Upper lobe of left lung (tissue), 6 donors: Measurements from ENCODE around the gene ADAMTS12. TPM values are rescaled to one million over a fixed set of nuclear protein-coding genes. Genes with fewer than 3 reads are reported as not detected.

Experiments
- ATAC-seq, 2 donors: fragments of 200-7000 bp; cut with Tn5 transposase; one replicate each; pipeline ENCODE4 v1.9.1; 2022; ENCODE audit warnings: mild to moderate bottlenecking in 2 of 2, moderate library complexity in 2 of 2; ENCODE audit not compliant: low FRiP score in 2 of 2
- DNase-seq, 2 donors: peaks; one replicate each; pipeline ENCODE4 v3.0.0-alpha.2; 2019 to 2020
- H3K27ac ChIP-seq, 4 donors: fragments of 200-600 bp; sonication (generic); one replicate each; pipeline ENCODE4 v1.5.1; 2016 to 2019
- H3K27me3 ChIP-seq, 4 donors: fragments of 200-600 bp; sonication (generic); one replicate each; pipeline ENCODE4 v1.5.1; 2017 to 2019
- H3K36me3 ChIP-seq, 4 donors: fragments of 200-600 bp; sonication (generic); one replicate each; pipeline ENCODE4 v1.5.1; 2016 to 2019
- H3K4me1 ChIP-seq, 4 donors: fragments of 200-600 bp; sonication (generic); one replicate each; pipeline ENCODE4 v1.5.1; 2018 to 2019
- H3K4me3 ChIP-seq, 4 donors: fragments of 200-600 bp; sonication (generic); one replicate each; pipeline ENCODE4 v1.5.1; 2017 to 2019; ENCODE audit warnings: mild to moderate bottlenecking in 2 of 4, moderate library complexity in 1 of 4
- H3K9me3 ChIP-seq, 4 donors: fragments of 200-600 bp; sonication (generic); one replicate each; pipeline ENCODE4 v1.5.1; 2018 to 2019
- EP300 ChIP-seq, 4 donors: sonication (generic); formaldehyde crosslinking; IDR thresholded peaks; one replicate each; pipeline ENCODE4 v1.5.1; 2017; ENCODE audit warnings: antibody characterized with exemption in 4 of 4, control low read depth in 2 of 4
- POLR2A ChIP-seq, 4 donors: fragments of 450-650 bp; IDR thresholded peaks; one replicate each; pipeline ENCODE4 v1.5.1; 2016 to 2017; ENCODE audit warnings: antibody characterized with exemption in 4 of 4, mild to moderate bottlenecking in 2 of 4
- POLR2AphosphoS5 ChIP-seq, 2 donors: sonication (generic); formaldehyde crosslinking; IDR thresholded peaks; one replicate each; pipeline ENCODE4 v1.5.1; 2017; ENCODE audit warnings: antibody characterized with exemption in 2 of 2
- WGBS, 2 donors: methylation state at CpG; one replicate each; pipeline ENCODE4 v1.1.5; 2017 to 2018; 5-methylcytosine and 5-hydroxymethylcytosine counted together
- total RNA-seq, 6 donors: library from RNA; depleted of rRNA in 4 of 6; stranded (reverse); fragments of >200 nt in 4 of 6; gene quantifications; one replicate each; pipeline versions ENCODE4 v1.1.0 to v1.2.1, GENCODE V29; 2016 to 2021
- TF ChIP-seq, protein P1 (sequence below), 6 experiments: fragments of 450-650 bp in 4 of 6; fragments of 200-600 bp in 2 of 6; sonication (generic) in 2 of 6; IDR thresholded peaks; one replicate each; pipeline ENCODE4 v1.5.1; 2016 to 2019; ENCODE audit warnings: antibody characterized with exemption in 6 of 6
- donor health status: DM: no; HTN: no; CAD: no; lungs with moderate emphysema.
- donor health status: DM: no; HTN: yes; CAD: no; lungs with severe emphysema.

The ADAMTS12 gene
- total RNA-seq, 6 donors from 2014 or later, result 2.3 to 16.8 (median 7.4) TPM

DNA sequence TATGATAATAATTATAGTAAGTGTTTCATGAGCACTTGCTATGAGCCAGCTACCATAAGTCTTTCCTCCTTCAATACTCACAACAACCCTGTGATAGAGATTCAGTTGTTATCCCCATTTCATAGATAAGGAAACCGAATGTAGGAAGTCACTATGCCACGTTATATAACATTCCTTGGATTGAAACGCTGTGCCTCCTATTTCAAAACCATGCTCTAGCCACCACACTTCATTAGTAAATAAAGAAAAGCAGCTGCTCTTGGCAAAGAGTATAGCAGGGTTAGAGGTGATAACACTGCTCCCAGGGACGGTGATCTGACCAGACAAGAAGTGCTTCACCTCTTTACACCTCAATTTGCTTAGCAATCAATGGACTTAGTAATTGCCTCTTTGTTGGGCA, 5.5 kb downstream of the ADAMTS12 start:
- 45 to 53% methylated on average over 4 of the region's 4 CpGs for WGBS, 2 donors
- no peaks in the 10 kb centered on the region for H3K4me1 ChIP-seq
- no peaks in the 10 kb centered on the region for H3K36me3 ChIP-seq
- no peaks in the 10 kb centered on the region for H3K27me3 ChIP-seq
- no peak overlapping the region for H3K4me3 ChIP-seq
- DNase-seq, result no peak
- H3K27ac ChIP-seq, result no peak overlapping the region
- no peak for ATAC-seq
- no peaks in the 10 kb centered on the region for H3K9me3 ChIP-seq
- TF ChIP-seq POLR2A (IDR thresholded peaks at IDR 0.05), result no peak
- TF ChIP-seq POLR2AphosphoS5 (IDR thresholded peaks at IDR 0.05), result no peak
- no peak for TF ChIP-seq EP300 (IDR thresholded peaks at IDR 0.05)
- TF ChIP-seq, protein P1, sequence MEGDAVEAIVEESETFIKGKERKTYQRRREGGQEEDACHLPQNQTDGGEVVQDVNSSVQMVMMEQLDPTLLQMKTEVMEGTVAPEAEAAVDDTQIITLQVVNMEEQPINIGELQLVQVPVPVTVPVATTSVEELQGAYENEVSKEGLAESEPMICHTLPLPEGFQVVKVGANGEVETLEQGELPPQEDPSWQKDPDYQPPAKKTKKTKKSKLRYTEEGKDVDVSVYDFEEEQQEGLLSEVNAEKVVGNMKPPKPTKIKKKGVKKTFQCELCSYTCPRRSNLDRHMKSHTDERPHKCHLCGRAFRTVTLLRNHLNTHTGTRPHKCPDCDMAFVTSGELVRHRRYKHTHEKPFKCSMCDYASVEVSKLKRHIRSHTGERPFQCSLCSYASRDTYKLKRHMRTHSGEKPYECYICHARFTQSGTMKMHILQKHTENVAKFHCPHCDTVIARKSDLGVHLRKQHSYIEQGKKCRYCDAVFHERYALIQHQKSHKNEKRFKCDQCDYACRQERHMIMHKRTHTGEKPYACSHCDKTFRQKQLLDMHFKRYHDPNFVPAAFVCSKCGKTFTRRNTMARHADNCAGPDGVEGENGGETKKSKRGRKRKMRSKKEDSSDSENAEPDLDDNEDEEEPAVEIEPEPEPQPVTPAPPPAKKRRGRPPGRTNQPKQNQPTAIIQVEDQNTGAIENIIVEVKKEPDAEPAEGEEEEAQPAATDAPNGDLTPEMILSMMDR (IDR thresholded peaks at IDR 0.05), result no peak

DNA sequence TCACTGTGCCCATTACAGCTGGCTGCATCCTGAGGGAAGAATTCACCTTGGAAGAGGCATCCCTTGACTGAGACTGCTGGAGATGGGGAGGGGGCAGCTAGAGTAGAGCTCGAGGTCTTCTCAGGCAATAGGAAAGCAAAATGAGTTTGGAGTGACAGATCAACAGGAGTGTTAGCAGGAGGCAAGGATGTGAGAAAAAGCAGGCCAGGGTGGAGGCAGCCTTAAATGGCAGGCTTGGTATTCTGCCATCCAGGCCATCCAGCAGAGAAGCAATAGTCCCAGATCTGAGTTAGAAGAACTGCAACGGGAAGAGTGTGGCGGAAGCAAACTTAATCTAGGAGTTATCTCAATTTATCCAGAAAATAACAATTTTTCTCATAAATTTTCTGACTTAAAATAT, 6.1 kb downstream of the ADAMTS12 start:
- no peaks in the 10 kb centered on the region for H3K9me3 ChIP-seq
- TF ChIP-seq POLR2A (IDR thresholded peaks at IDR 0.05), result no peak
- no peak for TF ChIP-seq POLR2AphosphoS5 (IDR thresholded peaks at IDR 0.05)
- TF ChIP-seq, protein P1 (IDR thresholded peaks at IDR 0.05), result no peak
- TF ChIP-seq EP300 (IDR thresholded peaks at IDR 0.05), result no peak
- no peak overlapping the region for H3K27ac ChIP-seq
- H3K36me3 ChIP-seq, result no peaks in the 10 kb centered on the region
- WGBS, 2 donors, result 63 to 73% methylated on average over 3 of the region's 3 CpGs
- ATAC-seq (no peak), DNase-seq (no peak)
- H3K27me3 ChIP-seq, result no peaks in the 10 kb centered on the region
- H3K4me3 ChIP-seq, result no peak overlapping the region
- H3K4me1 ChIP-seq, result no peaks in the 10 kb centered on the region

DNA sequence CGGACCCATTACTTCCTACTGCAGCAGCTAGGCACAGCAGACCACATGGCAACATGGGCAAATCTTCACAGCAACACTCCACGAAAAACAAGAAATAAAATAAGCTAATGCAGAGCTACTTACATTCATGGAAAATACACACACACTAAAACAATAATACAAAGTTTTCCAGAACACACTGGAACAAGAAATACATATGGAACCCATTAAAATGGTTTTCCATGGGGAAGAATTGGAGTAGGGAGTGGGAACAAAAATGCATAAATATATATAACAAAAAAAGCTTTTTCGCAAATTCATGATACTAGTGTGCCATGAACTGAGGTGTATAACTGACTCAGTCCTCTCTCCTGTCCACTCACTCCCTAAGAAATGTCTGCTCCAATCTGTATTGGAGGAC, 8.3 kb downstream of the ADAMTS12 start:
- 88 to 90% methylated on average over 3 of the region's 3 CpGs for WGBS, 2 donors
- Histone ChIP-seq H3K9me3 (no peaks in the 10 kb centered on the region), H3K4me3 (no peak overlapping the region), H3K27ac (no peak overlapping the region), H3K27me3 (no peaks in the 10 kb centered on the region), H3K36me3 (no peaks in the 10 kb centered on the region), H3K4me1 (no peaks in the 10 kb centered on the region)
- TF ChIP-seq, protein P1 (IDR thresholded peaks at IDR 0.05), result no peak
- no peak for DNase-seq
- no peak for ATAC-seq

DNA sequence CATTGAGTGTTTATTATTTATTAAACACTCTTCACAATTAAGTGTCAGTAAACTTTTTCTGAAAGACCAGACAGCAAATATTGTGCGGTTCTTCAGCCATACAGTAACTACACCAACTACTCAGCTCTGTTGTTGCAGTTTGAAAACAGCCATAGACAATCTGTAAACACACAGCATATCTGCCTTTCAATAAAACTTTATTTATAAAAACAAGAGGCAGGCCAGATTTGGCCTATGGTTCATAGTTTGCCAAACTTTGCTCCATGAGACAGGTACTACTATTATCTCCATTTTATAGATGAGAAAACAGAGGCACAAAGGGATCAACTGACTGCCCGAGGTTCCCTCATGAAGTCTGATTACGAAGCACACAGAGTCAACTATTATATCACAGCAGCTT, 11.5 kb downstream of the ADAMTS12 start:
- H3K4me1 ChIP-seq, result no peaks in the 10 kb centered on the region
- H3K36me3 ChIP-seq, result no peaks in the 10 kb centered on the region
- H3K4me3 ChIP-seq, result no peak overlapping the region
- no peaks in the 10 kb centered on the region for H3K27me3 ChIP-seq
- no peak overlapping the region for H3K27ac ChIP-seq
- no peak for DNase-seq
- TF ChIP-seq POLR2AphosphoS5 (IDR thresholded peaks at IDR 0.05), result no peak
- TF ChIP-seq, protein P1 (IDR thresholded peaks at IDR 0.05), result no peak
- no peak for TF ChIP-seq POLR2A (IDR thresholded peaks at IDR 0.05)
- no peak for TF ChIP-seq EP300 (IDR thresholded peaks at IDR 0.05)
- ATAC-seq, result no peak
- WGBS, 2 donors, result 83 to 100% methylated on average over 3 of the region's 3 CpGs
- H3K9me3 ChIP-seq, result no peaks in the 10 kb centered on the region

DNA sequence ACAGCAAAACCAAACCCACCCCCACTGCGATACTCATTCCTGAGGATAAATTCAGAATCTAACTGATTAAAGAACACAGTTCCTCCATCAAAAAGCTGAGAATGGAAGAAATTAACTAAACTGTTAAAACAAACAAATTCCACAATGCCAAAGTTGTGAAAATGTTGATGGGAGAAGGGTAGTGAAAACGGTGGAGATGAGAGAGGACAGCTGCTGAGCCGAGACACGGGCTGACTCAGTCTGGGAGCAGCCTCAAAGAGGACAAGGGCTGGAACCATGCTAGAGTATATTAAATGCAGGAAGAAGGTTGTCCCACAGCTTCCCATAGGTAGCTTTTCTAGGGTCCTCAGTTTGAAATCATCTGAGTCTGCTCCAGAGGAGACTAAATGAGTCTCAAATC, 14.3 kb downstream of the ADAMTS12 start:
- Histone ChIP-seq H3K27ac (no peak overlapping the region), H3K4me3 (no peak overlapping the region), H3K36me3 (no peaks in the 10 kb centered on the region), H3K27me3 (no peaks in the 10 kb centered on the region), H3K4me1 (no peaks in the 10 kb centered on the region), H3K9me3 (no peaks in the 10 kb centered on the region)
- ATAC-seq (peak in 1 of 2 donors; percentile 31), DNase-seq (no peak)
- 68 to 69% methylated on average over 4 of the region's 4 CpGs for WGBS, 2 donors
- TF ChIP-seq, protein P1 (IDR thresholded peaks at IDR 0.05), result no peak
- TF ChIP-seq EP300 (IDR thresholded peaks at IDR 0.05) (no peak), POLR2AphosphoS5 (IDR thresholded peaks at IDR 0.05) (no peak), POLR2A (IDR thresholded peaks at IDR 0.05) (no peak)
